ENCODE data around the gene SPATA19.

Gene SPATA19

GRCh38 chr11:133816146-133816870 is 29.0 kb downstream of the SPATA19 start:
- ATAC-seq, result no peak
- H3K27ac Mint-ChIP-seq, result no peak overlapping the region
- H3K4me3 Mint-ChIP-seq, result no peak overlapping the region
- peaks cover 12% of the 10 kb centered on the region for H3K27me3 Mint-ChIP-seq
- H3K36me3 Mint-ChIP-seq, result no peaks in the 10 kb centered on the region
- no peaks in the 10 kb centered on the region for H3K4me1 Mint-ChIP-seq
- H3K9me3 Mint-ChIP-seq, result peaks cover 3% of the 10 kb centered on the region

- Mint-ChIP-seq H3K4me3 (no peak overlapping the region), H3K27ac (no peak overlapping the region), H3K4me1 (no peaks in the 10 kb centered on the region), H3K36me3 (no peaks in the 10 kb centered on the region), H3K27me3 (peaks cover 12% of the 10 kb centered on the region), H3K9me3 (peaks cover 3% of the 10 kb centered on the region)
- no peak for ATAC-seq
Observed at GRCh38 chr11:133815636-133816035, 29.7 kb downstream of the SPATA19 start.

- no peaks in the 10 kb centered on the region for H3K4me1 Mint-ChIP-seq
- H3K4me3 Mint-ChIP-seq, result no peak overlapping the region
- H3K9me3 Mint-ChIP-seq, result peaks cover 3% of the 10 kb centered on the region
- H3K27ac Mint-ChIP-seq, result no peak overlapping the region
- no peak for ATAC-seq
- no peaks in the 10 kb centered on the region for H3K36me3 Mint-ChIP-seq
- H3K27me3 Mint-ChIP-seq, result peaks cover 12% of the 10 kb centered on the region
Observed at GRCh38 chr11:133814588-133815100, 30.7 kb downstream of the SPATA19 start.

- Mint-ChIP-seq H3K36me3 (no peaks in the 10 kb centered on the region), H3K27me3 (peaks cover 12% of the 10 kb centered on the region), H3K4me1 (no peaks in the 10 kb centered on the region), H3K4me3 (no peak overlapping the region), H3K9me3 (peaks cover 3% of the 10 kb centered on the region), H3K27ac (no peak overlapping the region)
- ATAC-seq, result no peak
Observed at GRCh38 chr11:133811850-133812685, 33.2 kb downstream of the SPATA19 start.

GRCh38 chr11:133810766-133811165 is 34.5 kb downstream of the SPATA19 start:
- peaks cover 3% of the 10 kb centered on the region for H3K9me3 Mint-ChIP-seq
- ATAC-seq, result no peak
- H3K27me3 Mint-ChIP-seq, result peaks cover 12% of the 10 kb centered on the region
- no peaks in the 10 kb centered on the region for H3K36me3 Mint-ChIP-seq
- no peak overlapping the region for H3K4me3 Mint-ChIP-seq
- no peak overlapping the region for H3K27ac Mint-ChIP-seq
- H3K4me1 Mint-ChIP-seq, result no peaks in the 10 kb centered on the region

GRCh38 chr11:133809569-133810491 is 35.5 kb downstream of the SPATA19 start:
- Mint-ChIP-seq H3K36me3 (no peaks in the 10 kb centered on the region), H3K27me3 (peaks cover 12% of the 10 kb centered on the region), H3K4me3 (no peak overlapping the region), H3K9me3 (peaks cover 3% of the 10 kb centered on the region), H3K4me1 (no peaks in the 10 kb centered on the region), H3K27ac (no peak overlapping the region)
- ATAC-seq, result no peak

GRCh38 chr11:133808393-133809140 is 36.7 kb downstream of the SPATA19 start:
- peaks cover under 1% of the 10 kb centered on the region for H3K9me3 Mint-ChIP-seq
- ATAC-seq, result no peak
- no peak overlapping the region for H3K4me3 Mint-ChIP-seq
- no peak overlapping the region for H3K27ac Mint-ChIP-seq
- H3K4me1 Mint-ChIP-seq, result no peaks in the 10 kb centered on the region
- no peaks in the 10 kb centered on the region for H3K36me3 Mint-ChIP-seq
- peaks cover 12% of the 10 kb centered on the region for H3K27me3 Mint-ChIP-seq

- no peak overlapping the region for H3K27ac Mint-ChIP-seq
- no peaks in the 10 kb centered on the region for H3K27me3 Mint-ChIP-seq
- ATAC-seq, result no peak
- no peaks in the 10 kb centered on the region for H3K4me1 Mint-ChIP-seq
- H3K4me3 Mint-ChIP-seq, result no peak overlapping the region
- no peaks in the 10 kb centered on the region for H3K9me3 Mint-ChIP-seq
- no peaks in the 10 kb centered on the region for H3K36me3 Mint-ChIP-seq
Observed at GRCh38 chr11:133803026-133803425, 42.3 kb downstream of the SPATA19 start.

GRCh38 chr11:133801356-133801755 is 44.0 kb downstream of the SPATA19 start:
- Mint-ChIP-seq H3K4me1 (no peaks in the 10 kb centered on the region), H3K27me3 (no peaks in the 10 kb centered on the region), H3K4me3 (no peak overlapping the region), H3K36me3 (no peaks in the 10 kb centered on the region), H3K9me3 (no peaks in the 10 kb centered on the region), H3K27ac (no peak overlapping the region)
- no peak for ATAC-seq

- ATAC-seq, result no peak
- Mint-ChIP-seq H3K4me1 (no peaks in the 10 kb centered on the region), H3K36me3 (no peaks in the 10 kb centered on the region), H3K4me3 (no peak overlapping the region), H3K9me3 (no peaks in the 10 kb centered on the region), H3K27me3 (no peaks in the 10 kb centered on the region), H3K27ac (no peak overlapping the region)
Observed at GRCh38 chr11:133800666-133801065, 44.6 kb downstream of the SPATA19 start.

- H3K4me3 Mint-ChIP-seq, result no peak overlapping the region
- no peak for ATAC-seq
- peaks cover 14% of the 10 kb centered on the region for H3K9me3 Mint-ChIP-seq
Observed at GRCh38 chr11:133797554-133797953, 47.8 kb downstream of the SPATA19 start.

GRCh38 chr11:133796043-133796795 is 49.1 kb downstream of the SPATA19 start:
- H3K4me1 Mint-ChIP-seq, result no peaks in the 10 kb centered on the region
- no peak overlapping the region for H3K4me3 Mint-ChIP-seq
- H3K36me3 Mint-ChIP-seq, result no peaks in the 10 kb centered on the region
- peaks cover 14% of the 10 kb centered on the region for H3K9me3 Mint-ChIP-seq
- ATAC-seq, result no peak
- no peak overlapping the region for H3K27ac Mint-ChIP-seq
- peaks cover 1% of the 10 kb centered on the region for H3K27me3 Mint-ChIP-seq

More at GRCh38 chr11:133797554-133797953, 47.8 kb downstream of the SPATA19 start:
- H3K27ac Mint-ChIP-seq, result no peak overlapping the region
- H3K36me3 Mint-ChIP-seq, result no peaks in the 10 kb centered on the region
- H3K4me1 Mint-ChIP-seq, result no peaks in the 10 kb centered on the region
- no peaks in the 10 kb centered on the region for H3K27me3 Mint-ChIP-seq

- peaks cover 13% of the 10 kb centered on the region for H3K27me3 Mint-ChIP-seq
- no peaks in the 10 kb centered on the region for H3K4me1 Mint-ChIP-seq
- no peak overlapping the region for H3K4me3 Mint-ChIP-seq
- peaks cover 14% of the 10 kb centered on the region for H3K9me3 Mint-ChIP-seq
- no peak for ATAC-seq
- no peak overlapping the region for H3K27ac Mint-ChIP-seq
- no peaks in the 10 kb centered on the region for H3K36me3 Mint-ChIP-seq
Observed at GRCh38 chr11:133795088-133795487, 50.2 kb downstream of the SPATA19 start.

- peaks cover 20% of the 10 kb centered on the region for H3K27me3 Mint-ChIP-seq
- no peaks in the 10 kb centered on the region for H3K36me3 Mint-ChIP-seq
- H3K4me1 Mint-ChIP-seq, result no peaks in the 10 kb centered on the region
- no peak overlapping the region for H3K27ac Mint-ChIP-seq
- ATAC-seq, result no peak
- H3K4me3 Mint-ChIP-seq, result no peak overlapping the region
- peaks cover 14% of the 10 kb centered on the region for H3K9me3 Mint-ChIP-seq
Observed at GRCh38 chr11:133794205-133794604, 51.1 kb downstream of the SPATA19 start.
